HL-60 (cell line): Measurements from ENCODE around the gene CCSER2.

Experiments used
- DNase-seq, 2 experiments: peaks; one replicate each; pipeline ENCODE4 v3.0.0-alpha.2; 2010 to 2020; ENCODE audit warnings: low read depth in 1 of 2, low spot score in 1 of 2
- H3K27ac ChIP-seq: fragments of 250-450 bp; sonication (Bioruptor Pico); replicated peaks from 2 replicates; pipeline ENCODE4 v1.5.1; 2020; ENCODE audit warnings: mild to moderate bottlenecking, moderate library complexity
- H3K27me3 ChIP-seq: fragments of 250-450 bp; sonication (Bioruptor Pico); 2 replicates; pipeline ENCODE4 v1.5.1; 2021; ENCODE audit warnings: mild to moderate bottlenecking, moderate library complexity; ENCODE audit not compliant: insufficient read depth, poor library complexity, severe bottlenecking
- H3K4me3 ChIP-seq: replicated peaks from 2 replicates; pipeline ENCODE4 v1.5.1; 2011; ENCODE audit warnings: mild to moderate bottlenecking, control low read depth, low read length; ENCODE audit not compliant: insufficient read depth
- GABPA ChIP-seq: IDR thresholded peaks from 2 replicates; pipeline ENCODE4 v1.6.1; 2012; ENCODE audit warnings: low read depth
- POLR2AphosphoS5 ChIP-seq: IDR thresholded peaks from 2 replicates; pipeline ENCODE4 v1.6.1; 2012; ENCODE audit warnings: low read depth
- SPI1 ChIP-seq: IDR thresholded peaks from 2 replicates; pipeline ENCODE4 v1.6.1; 2012; ENCODE audit warnings: low read depth, mild to moderate bottlenecking, borderline replicate concordance
- TF ChIP-seq, protein P1 (sequence below): IDR thresholded peaks from 2 replicates; pipeline ENCODE4 v1.6.1; 2012; ENCODE audit warnings: low read depth; ENCODE audit not compliant: insufficient replicate concordance
- TF ChIP-seq, protein P2 (sequence below): IDR thresholded peaks from one replicate; pipeline ENCODE4 v1.5.1; 2011; ENCODE audit warnings: low read length, control low read depth, inconsistent platforms; ENCODE audit not compliant: insufficient read depth

The CCSER2 gene

DNA sequence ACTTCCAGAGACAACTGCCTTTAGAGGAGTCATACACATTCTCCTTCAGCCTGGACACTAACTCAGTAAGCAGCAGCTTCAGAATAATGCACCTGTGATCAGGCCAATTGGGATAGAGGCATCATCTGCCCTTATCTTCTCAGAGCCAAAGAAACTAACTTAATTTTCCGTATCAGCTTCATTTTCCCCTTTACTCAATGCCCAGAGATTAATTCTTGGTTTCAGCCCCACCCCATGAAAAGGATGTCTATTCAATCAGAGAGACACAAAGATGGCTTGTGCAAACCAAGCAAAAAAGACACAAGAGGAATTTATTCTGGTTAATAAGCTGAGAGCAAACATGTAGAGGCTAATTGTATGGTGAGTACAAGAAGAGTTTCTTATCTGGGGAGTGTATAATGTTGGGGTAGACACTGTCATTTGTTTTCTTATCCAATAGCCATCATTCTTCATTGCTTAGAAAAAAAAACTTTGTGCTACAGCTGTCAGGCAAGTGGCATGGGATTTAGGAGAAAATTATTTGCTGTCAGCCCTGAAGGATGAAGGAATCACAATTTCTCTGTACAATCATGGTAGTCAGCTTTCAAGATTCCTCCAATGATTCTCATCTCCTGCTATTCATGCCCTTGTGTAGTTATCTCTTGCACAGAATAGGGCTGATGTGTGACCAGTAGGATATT lies 38.7 kb upstream of the CCSER2 start:
- TF ChIP-seq GABPA, result no peak
- no peak for TF ChIP-seq SPI1
- TF ChIP-seq, protein P1, sequence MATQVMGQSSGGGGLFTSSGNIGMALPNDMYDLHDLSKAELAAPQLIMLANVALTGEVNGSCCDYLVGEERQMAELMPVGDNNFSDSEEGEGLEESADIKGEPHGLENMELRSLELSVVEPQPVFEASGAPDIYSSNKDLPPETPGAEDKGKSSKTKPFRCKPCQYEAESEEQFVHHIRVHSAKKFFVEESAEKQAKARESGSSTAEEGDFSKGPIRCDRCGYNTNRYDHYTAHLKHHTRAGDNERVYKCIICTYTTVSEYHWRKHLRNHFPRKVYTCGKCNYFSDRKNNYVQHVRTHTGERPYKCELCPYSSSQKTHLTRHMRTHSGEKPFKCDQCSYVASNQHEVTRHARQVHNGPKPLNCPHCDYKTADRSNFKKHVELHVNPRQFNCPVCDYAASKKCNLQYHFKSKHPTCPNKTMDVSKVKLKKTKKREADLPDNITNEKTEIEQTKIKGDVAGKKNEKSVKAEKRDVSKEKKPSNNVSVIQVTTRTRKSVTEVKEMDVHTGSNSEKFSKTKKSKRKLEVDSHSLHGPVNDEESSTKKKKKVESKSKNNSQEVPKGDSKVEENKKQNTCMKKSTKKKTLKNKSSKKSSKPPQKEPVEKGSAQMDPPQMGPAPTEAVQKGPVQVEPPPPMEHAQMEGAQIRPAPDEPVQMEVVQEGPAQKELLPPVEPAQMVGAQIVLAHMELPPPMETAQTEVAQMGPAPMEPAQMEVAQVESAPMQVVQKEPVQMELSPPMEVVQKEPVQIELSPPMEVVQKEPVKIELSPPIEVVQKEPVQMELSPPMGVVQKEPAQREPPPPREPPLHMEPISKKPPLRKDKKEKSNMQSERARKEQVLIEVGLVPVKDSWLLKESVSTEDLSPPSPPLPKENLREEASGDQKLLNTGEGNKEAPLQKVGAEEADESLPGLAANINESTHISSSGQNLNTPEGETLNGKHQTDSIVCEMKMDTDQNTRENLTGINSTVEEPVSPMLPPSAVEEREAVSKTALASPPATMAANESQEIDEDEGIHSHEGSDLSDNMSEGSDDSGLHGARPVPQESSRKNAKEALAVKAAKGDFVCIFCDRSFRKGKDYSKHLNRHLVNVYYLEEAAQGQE, result no peak
- no peak for TF ChIP-seq POLR2AphosphoS5
- TF ChIP-seq, protein P2, sequence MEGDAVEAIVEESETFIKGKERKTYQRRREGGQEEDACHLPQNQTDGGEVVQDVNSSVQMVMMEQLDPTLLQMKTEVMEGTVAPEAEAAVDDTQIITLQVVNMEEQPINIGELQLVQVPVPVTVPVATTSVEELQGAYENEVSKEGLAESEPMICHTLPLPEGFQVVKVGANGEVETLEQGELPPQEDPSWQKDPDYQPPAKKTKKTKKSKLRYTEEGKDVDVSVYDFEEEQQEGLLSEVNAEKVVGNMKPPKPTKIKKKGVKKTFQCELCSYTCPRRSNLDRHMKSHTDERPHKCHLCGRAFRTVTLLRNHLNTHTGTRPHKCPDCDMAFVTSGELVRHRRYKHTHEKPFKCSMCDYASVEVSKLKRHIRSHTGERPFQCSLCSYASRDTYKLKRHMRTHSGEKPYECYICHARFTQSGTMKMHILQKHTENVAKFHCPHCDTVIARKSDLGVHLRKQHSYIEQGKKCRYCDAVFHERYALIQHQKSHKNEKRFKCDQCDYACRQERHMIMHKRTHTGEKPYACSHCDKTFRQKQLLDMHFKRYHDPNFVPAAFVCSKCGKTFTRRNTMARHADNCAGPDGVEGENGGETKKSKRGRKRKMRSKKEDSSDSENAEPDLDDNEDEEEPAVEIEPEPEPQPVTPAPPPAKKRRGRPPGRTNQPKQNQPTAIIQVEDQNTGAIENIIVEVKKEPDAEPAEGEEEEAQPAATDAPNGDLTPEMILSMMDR, result no peak
- H3K4me3 ChIP-seq, result no peak overlapping the region
- H3K27ac ChIP-seq, result no peak overlapping the region
- peaks cover 4% of the 10 kb centered on the region for H3K27me3 ChIP-seq
- DNase-seq, result no peak

DNA sequence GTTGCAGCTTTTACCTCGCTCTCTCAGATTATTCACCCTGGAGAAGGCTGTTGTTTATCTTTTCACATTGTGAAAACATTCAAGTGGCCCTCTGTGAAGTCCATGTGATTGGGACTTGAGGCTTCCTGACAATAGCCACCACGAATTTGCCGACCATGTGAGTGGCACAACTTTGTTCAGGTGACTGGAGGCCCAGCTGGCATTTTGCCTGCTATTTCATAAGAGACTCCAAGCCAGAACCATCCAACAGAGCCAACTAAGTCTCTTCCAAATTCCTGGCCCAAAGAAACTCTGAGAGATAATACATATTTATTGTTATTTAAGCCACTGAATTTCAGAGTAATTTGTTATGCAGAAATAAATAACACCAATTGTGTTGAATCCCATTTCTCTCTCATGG lies 38.2 kb upstream of the CCSER2 start:
- peaks cover 4% of the 10 kb centered on the region for H3K27me3 ChIP-seq
- TF ChIP-seq, protein P2, result no peak
- TF ChIP-seq SPI1 (no peak), POLR2AphosphoS5 (no peak), GABPA (no peak)
- TF ChIP-seq, protein P1, result no peak
- H3K27ac ChIP-seq, result no peak overlapping the region
- H3K4me3 ChIP-seq, result no peak overlapping the region
- no peak for DNase-seq

DNA sequence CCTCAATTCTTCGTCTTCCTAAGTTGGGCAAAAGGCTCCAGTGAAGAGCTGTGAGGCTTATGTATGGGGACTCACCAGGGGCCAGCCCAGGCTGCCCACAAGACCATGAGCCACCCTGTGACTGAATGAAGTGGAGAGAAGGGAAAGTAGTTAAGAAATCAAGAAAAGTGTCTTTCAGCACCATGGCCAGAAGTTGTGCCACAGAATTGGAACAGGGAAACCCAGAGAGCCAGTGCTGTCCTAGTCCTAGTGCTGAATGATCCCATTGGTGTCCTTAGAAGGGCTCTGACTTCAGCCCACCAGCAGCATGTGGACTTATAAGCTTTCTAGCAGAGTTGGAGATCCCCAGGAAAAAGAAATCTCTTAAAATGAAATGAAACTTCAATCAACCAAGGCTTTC lies 37.0 kb upstream of the CCSER2 start:
- Histone ChIP-seq H3K27ac (no peak overlapping the region), H3K27me3 (peaks cover 4% of the 10 kb centered on the region), H3K4me3 (no peak overlapping the region)
- TF ChIP-seq, protein P2, result no peak
- TF ChIP-seq, protein P1, result peak; percentile 98
- no peak for TF ChIP-seq POLR2AphosphoS5
- DNase-seq, result no peak
